D341Med (cell line): ENCODE measurements around the gene PLEKHA5.
"Not testable (repeated sequence)": the region's sequence is repeated elsewhere in the genome, so short reads cannot be mapped to it uniquely, and the experiment has no call there.

Experiments used
- DNase-seq: peaks from one replicate; pipeline ENCODE4 v3.0.0; 2012; ENCODE audit warnings: low spot score

The PLEKHA5 gene

GRCh38 chr12:19410211-19410610, 280.7 kb downstream of the PLEKHA5 start:
- DNase-seq = no peak

- no peak for DNase-seq
These were observed 281.2 kb downstream of the PLEKHA5 start for GRCh38 chr12:19410629-19411185.

- DNase-seq = no peak
These were observed 282.0 kb downstream of the PLEKHA5 start for GRCh38 chr12:19411234-19412204.

- no peak for DNase-seq
These were observed 283.3 kb downstream of the PLEKHA5 start for GRCh38 chr12:19412844-19413243.

- DNase-seq = not testable (repeated sequence)
These were observed 284.0 kb downstream of the PLEKHA5 start for GRCh38 chr12:19413582-19413981.

GRCh38 chr12:19415563-19415962, 286.0 kb downstream of the PLEKHA5 start:
- no peak for DNase-seq

- DNase-seq = no peak
These were observed 289.6 kb downstream of the PLEKHA5 start for GRCh38 chr12:19419086-19419485.

GRCh38 chr12:19421503-19422282, 292.2 kb downstream of the PLEKHA5 start:
- DNase-seq = no peak

- no peak for DNase-seq
These were observed 293.8 kb downstream of the PLEKHA5 start for GRCh38 chr12:19423166-19423930.
